ENCODE data around the gene SH3RF3. TPM values are rescaled to one million over a fixed set of nuclear protein-coding genes. Genes with fewer than 3 reads are reported as not detected.

Gene SH3RF3
- total RNA-seq, 1 experiment from 2014 or later, result 0.34 TPM

GRCh38 chr2:109137616-109138015 lies 8.6 kb downstream of the SH3RF3 start:
- Histone ChIP-seq H3K79me2 (ENCODE audit: low read length) (no peaks in the 10 kb centered on the region), H3K4me3 (ENCODE audit: low read length) (no peak overlapping the region), H3K36me3 (ENCODE audit: insufficient read depth, low read length) (no peaks in the 10 kb centered on the region), H3K9ac (ENCODE audit: low read length) (no peak overlapping the region), H3K27ac (ENCODE audit: low read length) (no peak overlapping the region), H3K9me3 (ENCODE audit: low read length) (no peaks in the 10 kb centered on the region), H3K9me2 (replicated peaks; ENCODE audit: insufficient read depth, low read length) (no peaks in the 10 kb centered on the region), H3K27me3 (ENCODE audit: low read length) (no peaks in the 10 kb centered on the region), H3K4me1 (ENCODE audit: low read length) (peaks cover 53% of the 10 kb centered on the region), H4K20me1 (ENCODE audit: insufficient read depth, low read depth, low read length) (no peaks in the 10 kb centered on the region), H3K4me2 (ENCODE audit: low read depth, low read length, poor library complexity, severe bottlenecking) (no peak overlapping the region), H2AFZ (ENCODE audit: low read length) (no peak overlapping the region)
- no peak for DNase-seq

DNA sequence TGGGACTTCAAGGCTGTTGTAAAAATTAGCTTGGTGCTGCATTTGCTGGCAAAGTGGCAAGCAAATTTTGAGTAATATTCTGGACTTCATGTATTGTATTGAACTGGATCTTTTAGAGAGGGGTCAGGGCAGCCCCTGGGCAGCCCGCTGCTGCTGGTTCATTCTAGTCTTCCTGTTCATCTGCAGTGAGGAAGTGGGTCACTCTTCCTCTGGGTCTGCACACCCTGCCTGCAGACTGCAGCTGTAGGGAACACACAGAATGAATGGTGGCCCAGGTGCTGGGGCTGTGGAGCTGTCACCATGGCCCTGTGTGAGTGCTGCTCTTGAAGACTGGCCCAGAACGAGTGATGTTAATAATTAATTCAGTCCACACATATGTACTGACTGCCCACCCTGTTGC lies 9.4 kb downstream of the SH3RF3 start:
- no peaks in the 10 kb centered on the region for H4K20me1 ChIP-seq (ENCODE audit: insufficient read depth, low read depth, low read length)
- no peak overlapping the region for H3K4me2 ChIP-seq (ENCODE audit: low read depth, low read length, poor library complexity, severe bottlenecking)
- no peaks in the 10 kb centered on the region for H3K9me3 ChIP-seq (ENCODE audit: low read length)
- H3K9me2 ChIP-seq (replicated peaks; ENCODE audit: insufficient read depth, low read length), result no peaks in the 10 kb centered on the region
- DNase-seq, result no peak
- no peak overlapping the region for H3K9ac ChIP-seq (ENCODE audit: low read length)
- H3K27ac ChIP-seq (ENCODE audit: low read length), result no peak overlapping the region
- peaks cover 60% of the 10 kb centered on the region for H3K4me1 ChIP-seq (ENCODE audit: low read length)
- H3K79me2 ChIP-seq (ENCODE audit: low read length), result no peaks in the 10 kb centered on the region
- H2AFZ ChIP-seq (ENCODE audit: low read length), result no peak overlapping the region
- H3K27me3 ChIP-seq (ENCODE audit: low read length), result no peaks in the 10 kb centered on the region
- H3K4me3 ChIP-seq (ENCODE audit: low read length), result no peak overlapping the region
- no peaks in the 10 kb centered on the region for H3K36me3 ChIP-seq (ENCODE audit: insufficient read depth, low read length)

- Histone ChIP-seq H3K9me2 (replicated peaks; ENCODE audit: insufficient read depth, low read length) (no peaks in the 10 kb centered on the region), H3K36me3 (ENCODE audit: insufficient read depth, low read length) (no peaks in the 10 kb centered on the region), H3K9me3 (ENCODE audit: low read length) (no peaks in the 10 kb centered on the region), H4K20me1 (ENCODE audit: insufficient read depth, low read depth, low read length) (no peaks in the 10 kb centered on the region), H3K9ac (ENCODE audit: low read length) (no peak overlapping the region), H3K4me1 (ENCODE audit: low read length) (peaks cover 65% of the 10 kb centered on the region), H3K4me2 (ENCODE audit: low read depth, low read length, poor library complexity, severe bottlenecking) (no peak overlapping the region), H3K79me2 (ENCODE audit: low read length) (no peaks in the 10 kb centered on the region), H3K4me3 (ENCODE audit: low read length) (no peak overlapping the region), H3K27me3 (ENCODE audit: low read length) (no peaks in the 10 kb centered on the region), H3K27ac (ENCODE audit: low read length) (no peak overlapping the region), H2AFZ (ENCODE audit: low read length) (no peak overlapping the region)
- DNase-seq, result no peak
Observed at GRCh38 chr2:109139002-109139401, 10.0 kb downstream of the SH3RF3 start.

DNA sequence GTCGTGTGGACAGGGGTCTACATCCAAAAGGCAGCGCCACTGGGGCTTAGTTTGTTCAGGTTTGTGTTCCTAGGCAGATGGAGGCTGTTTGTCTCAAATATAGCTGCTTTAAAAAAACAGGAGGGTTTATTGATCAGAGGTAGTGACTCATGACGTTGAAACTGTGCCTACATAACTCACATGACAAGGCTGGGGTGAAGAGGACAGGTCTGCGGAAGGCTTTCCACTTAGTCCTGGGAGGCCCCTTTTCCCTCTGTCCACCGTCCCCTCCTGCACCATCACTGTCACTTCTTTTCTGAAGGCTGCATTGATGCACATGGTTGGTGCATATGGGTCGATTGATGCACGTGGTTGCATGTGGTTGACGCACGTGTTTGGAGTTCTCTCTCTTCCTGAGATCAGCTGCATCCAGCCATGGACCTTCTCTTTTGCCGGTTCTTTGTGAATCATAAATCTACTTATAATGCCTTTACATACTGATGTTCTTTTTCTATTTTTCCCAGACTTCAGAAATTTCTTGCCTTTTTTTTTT lies 10.9 kb downstream of the SH3RF3 start:
- no peaks in the 10 kb centered on the region for H3K79me2 ChIP-seq (ENCODE audit: low read length)
- H3K27me3 ChIP-seq (ENCODE audit: low read length), result no peaks in the 10 kb centered on the region
- no peak overlapping the region for H3K27ac ChIP-seq (ENCODE audit: low read length)
- no peak overlapping the region for H2AFZ ChIP-seq (ENCODE audit: low read length)
- no peaks in the 10 kb centered on the region for H3K9me2 ChIP-seq (replicated peaks; ENCODE audit: insufficient read depth, low read length)
- peaks cover 63% of the 10 kb centered on the region for H3K4me1 ChIP-seq (ENCODE audit: low read length)
- H3K4me2 ChIP-seq (ENCODE audit: low read depth, low read length, poor library complexity, severe bottlenecking), result no peak overlapping the region
- no peaks in the 10 kb centered on the region for H3K9me3 ChIP-seq (ENCODE audit: low read length)
- no peak overlapping the region for H3K4me3 ChIP-seq (ENCODE audit: low read length)
- no peak overlapping the region for H3K9ac ChIP-seq (ENCODE audit: low read length)
- no peaks in the 10 kb centered on the region for H3K36me3 ChIP-seq (ENCODE audit: insufficient read depth, low read length)
- DNase-seq, result no peak
- no peaks in the 10 kb centered on the region for H4K20me1 ChIP-seq (ENCODE audit: insufficient read depth, low read depth, low read length)

DNA sequence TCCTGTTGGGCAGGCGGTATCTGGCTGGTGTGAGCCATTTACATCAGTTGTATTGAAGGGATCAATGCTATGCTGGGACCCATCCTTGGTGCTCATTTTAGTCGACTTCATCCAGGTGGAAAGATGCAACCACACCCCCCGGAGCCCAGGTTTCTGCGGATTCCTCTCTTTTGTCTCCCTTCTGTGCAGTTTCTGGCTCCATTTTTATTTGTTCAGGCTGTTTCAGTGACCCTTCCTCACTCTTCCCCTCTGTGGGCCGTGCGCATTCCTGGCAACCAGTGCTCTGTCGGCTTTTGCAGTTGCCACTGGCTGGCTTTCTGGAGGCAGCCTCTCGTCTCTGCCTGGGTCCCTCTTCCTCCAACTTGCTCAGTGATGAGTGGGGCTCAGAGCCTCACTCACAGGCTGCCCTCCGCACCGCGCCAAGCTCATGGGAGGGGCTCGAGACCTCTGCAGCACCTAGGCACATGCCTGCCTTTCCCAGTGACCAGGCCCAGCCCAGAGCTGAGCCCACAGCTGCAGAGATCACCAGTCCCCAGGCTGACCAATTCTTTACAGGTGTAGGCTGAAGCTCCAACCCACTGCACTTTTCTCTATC lies 12.1 kb downstream of the SH3RF3 start:
- no peak overlapping the region for H2AFZ ChIP-seq (ENCODE audit: low read length)
- no peaks in the 10 kb centered on the region for H3K9me3 ChIP-seq (ENCODE audit: low read length)
- no peak overlapping the region for H3K4me2 ChIP-seq (ENCODE audit: low read depth, low read length, poor library complexity, severe bottlenecking)
- H3K9ac ChIP-seq (ENCODE audit: low read length), result no peak overlapping the region
- H3K79me2 ChIP-seq (ENCODE audit: low read length), result no peaks in the 10 kb centered on the region
- no peak overlapping the region for H3K4me3 ChIP-seq (ENCODE audit: low read length)
- H3K9me2 ChIP-seq (replicated peaks; ENCODE audit: insufficient read depth, low read length), result no peaks in the 10 kb centered on the region
- no peak for DNase-seq
- H3K27ac ChIP-seq (ENCODE audit: low read length), result no peak overlapping the region
- no peaks in the 10 kb centered on the region for H4K20me1 ChIP-seq (ENCODE audit: insufficient read depth, low read depth, low read length)
- no peaks in the 10 kb centered on the region for H3K27me3 ChIP-seq (ENCODE audit: low read length)
- peaks cover 52% of the 10 kb centered on the region for H3K4me1 ChIP-seq (ENCODE audit: low read length)
- no peaks in the 10 kb centered on the region for H3K36me3 ChIP-seq (ENCODE audit: insufficient read depth, low read length)

GRCh38 chr2:109141727-109142283 lies 12.8 kb downstream of the SH3RF3 start:
- no peak overlapping the region for H3K9ac ChIP-seq (ENCODE audit: low read length)

GRCh38 chr2:109142416-109143210 lies 13.6 kb downstream of the SH3RF3 start:
- peaks cover 36% of the 10 kb centered on the region for H3K4me1 ChIP-seq (ENCODE audit: low read length)
- no peaks in the 10 kb centered on the region for H3K9me2 ChIP-seq (replicated peaks; ENCODE audit: insufficient read depth, low read length)
- H3K79me2 ChIP-seq (ENCODE audit: low read length), result no peaks in the 10 kb centered on the region
- H3K27me3 ChIP-seq (ENCODE audit: low read length), result no peaks in the 10 kb centered on the region
- no peak for DNase-seq
- no peak overlapping the region for H2AFZ ChIP-seq (ENCODE audit: low read length)
- H4K20me1 ChIP-seq (ENCODE audit: insufficient read depth, low read depth, low read length), result no peaks in the 10 kb centered on the region
- no peaks in the 10 kb centered on the region for H3K36me3 ChIP-seq (ENCODE audit: insufficient read depth, low read length)
- no peak overlapping the region for H3K4me3 ChIP-seq (ENCODE audit: low read length)
- H3K27ac ChIP-seq (ENCODE audit: low read length), result no peak overlapping the region
- H3K4me2 ChIP-seq (ENCODE audit: low read depth, low read length, poor library complexity, severe bottlenecking), result no peak overlapping the region
- no peak overlapping the region for H3K9ac ChIP-seq (ENCODE audit: low read length)
- H3K9me3 ChIP-seq (ENCODE audit: low read length), result no peaks in the 10 kb centered on the region

More at GRCh38 chr2:109141727-109142283, 12.8 kb downstream of the SH3RF3 start:
- H3K9me2 ChIP-seq (replicated peaks; ENCODE audit: insufficient read depth, low read length), result no peaks in the 10 kb centered on the region
- no peak for DNase-seq
- no peaks in the 10 kb centered on the region for H3K9me3 ChIP-seq (ENCODE audit: low read length)
- no peaks in the 10 kb centered on the region for H3K79me2 ChIP-seq (ENCODE audit: low read length)
- H3K4me2 ChIP-seq (ENCODE audit: low read depth, low read length, poor library complexity, severe bottlenecking), result no peak overlapping the region
- H2AFZ ChIP-seq (ENCODE audit: low read length), result no peak overlapping the region
- no peak overlapping the region for H3K27ac ChIP-seq (ENCODE audit: low read length)
- no peaks in the 10 kb centered on the region for H3K36me3 ChIP-seq (ENCODE audit: insufficient read depth, low read length)
- H3K4me1 ChIP-seq (ENCODE audit: low read length), result peaks cover 44% of the 10 kb centered on the region
- H4K20me1 ChIP-seq (ENCODE audit: insufficient read depth, low read depth, low read length), result no peaks in the 10 kb centered on the region
- H3K27me3 ChIP-seq (ENCODE audit: low read length), result no peaks in the 10 kb centered on the region
- no peak overlapping the region for H3K4me3 ChIP-seq (ENCODE audit: low read length)
